ENCODE measurements around the gene CRYGD.

CRYGD gene

DNA sequence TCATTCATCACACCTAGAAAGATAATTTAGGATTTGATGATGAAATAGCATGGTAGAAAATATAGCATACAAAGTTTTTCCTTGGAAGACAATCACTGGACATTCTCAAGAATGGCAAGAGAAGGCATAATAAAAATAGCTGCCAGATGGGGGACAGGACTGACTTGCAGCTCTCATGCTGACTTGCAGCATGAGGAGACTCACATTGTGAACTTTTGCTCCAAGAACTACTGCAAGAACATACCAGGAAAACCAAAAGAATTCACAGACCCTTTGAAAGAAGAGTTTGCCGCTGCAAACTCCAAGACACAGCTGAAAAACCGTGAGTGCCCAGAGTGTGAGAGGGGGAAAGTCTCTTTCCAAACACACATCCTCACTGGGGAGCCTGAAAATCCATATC, 47.0 kb downstream of the CRYGD start:
- DNase-seq = no peak

GRCh38 chr2:208074610-208075356, 49.5 kb downstream of the CRYGD start:
- peak in 1 of 3 experiments; percentile 12 for DNase-seq

DNA sequence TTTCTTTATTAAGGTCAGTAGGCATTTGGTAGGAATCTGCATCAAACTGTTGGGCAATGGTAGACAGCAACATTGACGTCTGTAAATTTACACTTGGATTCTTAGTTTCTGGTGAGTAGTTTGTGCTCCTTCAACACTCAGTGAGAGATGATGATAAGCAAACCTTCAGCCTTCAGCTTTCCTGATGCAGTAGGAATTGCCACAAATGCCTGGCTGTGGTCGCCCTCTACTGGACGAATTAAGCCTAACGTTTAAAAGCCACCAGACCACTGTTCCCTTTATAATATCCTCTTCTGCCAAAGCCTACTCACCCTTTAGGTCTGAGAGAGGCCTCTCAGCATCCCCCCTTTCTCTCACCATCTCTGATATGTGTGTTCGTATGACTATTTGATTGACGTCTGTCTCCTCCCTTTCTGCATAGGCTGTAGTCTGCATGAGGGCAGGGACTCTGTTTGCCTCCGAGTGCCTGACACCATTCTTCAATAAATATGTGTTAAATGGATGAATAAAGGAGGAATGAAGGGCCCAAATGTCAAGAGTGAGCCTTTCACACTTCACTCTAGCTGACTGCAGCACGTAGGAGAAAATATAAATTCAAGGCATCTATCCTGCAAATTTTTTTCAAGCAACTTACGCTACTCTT, 52.0 kb downstream of the CRYGD start:
- peak; percentile 40 to 85 (median 40) for DNase-seq
